ENCODE results near the gene MGME1. TPM values are rescaled to one million over a fixed set of nuclear protein-coding genes. Genes with fewer than 3 reads are reported as not detected.

Gene MGME1
- total RNA-seq, 4 donors from 2014 or later, result 7.8 to 23.0 (median 14.9) TPM

GRCh38 chr20:17963114-17963897 is 5.5 kb upstream of the MGME1 start:
- no peak for TF ChIP-seq CTCF (IDR thresholded peaks at IDR 0.05; ENCODE audit: low read depth)

- no peak for TF ChIP-seq CTCF (IDR thresholded peaks at IDR 0.05; ENCODE audit: low read depth)
Measured at GRCh38 chr20:17964073-17964472, 4.7 kb upstream of the MGME1 start.

- no peak for TF ChIP-seq CTCF (IDR thresholded peaks at IDR 0.05; ENCODE audit: low read depth)
Measured at GRCh38 chr20:17964632-17965031, 4.2 kb upstream of the MGME1 start.

GRCh38 chr20:17965042-17965697 is 3.6 kb upstream of the MGME1 start:
- TF ChIP-seq CTCF (IDR thresholded peaks at IDR 0.05; ENCODE audit: low read depth), result no peak

GRCh38 chr20:17966432-17967310 is 2.1 kb upstream of the MGME1 start:
- no peak for TF ChIP-seq CTCF (IDR thresholded peaks at IDR 0.05; ENCODE audit: low read depth)

GRCh38 chr20:17967521-17968365 is 1.1 kb upstream of the MGME1 start:
- TF ChIP-seq CTCF (IDR thresholded peaks at IDR 0.05; ENCODE audit: low read depth), result no peak
